Transverse colon (tissue), 4 donors: ENCODE results near the gene CDC42BPG.

Source experiments
- POLR2A ChIP-seq: fragments of 450-650 bp; IDR thresholded peaks from one replicate; pipeline ENCODE4 v1.6.1; 2016; ENCODE audit warnings: antibody characterized with exemption, mild to moderate bottlenecking, moderate library complexity
- POLR2AphosphoS5 ChIP-seq, 3 donors: sonication (generic); formaldehyde crosslinking; IDR thresholded peaks; one replicate each; pipeline ENCODE4 v1.6.1; 2016; ENCODE audit warnings: antibody characterized with exemption in 3 of 3
- TF ChIP-seq, protein P1 (sequence below), 5 experiments: fragments of 200-600 bp in 3 of 5; fragments of 450-650 bp in 2 of 5; sonication (generic) in 3 of 5; IDR thresholded peaks; 1 replicate in 2 of 5; 2 replicates in 3 of 5; pipeline ENCODE4 v1.5.1; 2016 to 2017; ENCODE audit warnings: antibody characterized with exemption in 5 of 5, inconsistent platforms in 3 of 5, mild to moderate bottlenecking in 2 of 5, moderate library complexity in 1 of 5

DNA sequence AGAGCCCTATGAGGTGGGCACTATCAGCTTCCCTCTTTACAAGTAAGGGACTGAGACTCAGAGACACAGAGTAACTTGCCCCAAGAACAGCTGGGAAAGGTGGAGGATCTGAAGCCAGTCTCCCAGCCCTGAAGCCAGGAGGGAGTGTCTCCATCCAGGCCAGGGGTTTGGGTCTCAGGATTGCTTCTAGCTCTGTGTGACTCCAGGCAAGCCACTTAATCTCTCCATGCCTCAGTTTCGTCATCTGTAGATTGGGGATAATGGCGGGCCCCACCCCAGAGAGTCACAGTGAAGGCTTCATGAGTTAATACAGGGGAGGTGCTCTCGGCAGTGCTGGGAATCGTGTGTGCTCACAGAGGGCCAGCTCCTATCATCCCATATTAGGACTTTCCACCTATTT, 52.0 kb downstream of the CDC42BPG start:
- TF ChIP-seq, protein P1, sequence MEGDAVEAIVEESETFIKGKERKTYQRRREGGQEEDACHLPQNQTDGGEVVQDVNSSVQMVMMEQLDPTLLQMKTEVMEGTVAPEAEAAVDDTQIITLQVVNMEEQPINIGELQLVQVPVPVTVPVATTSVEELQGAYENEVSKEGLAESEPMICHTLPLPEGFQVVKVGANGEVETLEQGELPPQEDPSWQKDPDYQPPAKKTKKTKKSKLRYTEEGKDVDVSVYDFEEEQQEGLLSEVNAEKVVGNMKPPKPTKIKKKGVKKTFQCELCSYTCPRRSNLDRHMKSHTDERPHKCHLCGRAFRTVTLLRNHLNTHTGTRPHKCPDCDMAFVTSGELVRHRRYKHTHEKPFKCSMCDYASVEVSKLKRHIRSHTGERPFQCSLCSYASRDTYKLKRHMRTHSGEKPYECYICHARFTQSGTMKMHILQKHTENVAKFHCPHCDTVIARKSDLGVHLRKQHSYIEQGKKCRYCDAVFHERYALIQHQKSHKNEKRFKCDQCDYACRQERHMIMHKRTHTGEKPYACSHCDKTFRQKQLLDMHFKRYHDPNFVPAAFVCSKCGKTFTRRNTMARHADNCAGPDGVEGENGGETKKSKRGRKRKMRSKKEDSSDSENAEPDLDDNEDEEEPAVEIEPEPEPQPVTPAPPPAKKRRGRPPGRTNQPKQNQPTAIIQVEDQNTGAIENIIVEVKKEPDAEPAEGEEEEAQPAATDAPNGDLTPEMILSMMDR (IDR thresholded peaks at IDR 0.05): no peak
- TF ChIP-seq POLR2A: no peak
- no peak for TF ChIP-seq POLR2AphosphoS5 (IDR thresholded peaks at IDR 0.05)
